GM13977 (cell line): ENCODE measurements around the gene XAB2.
A peak's percentile ranks its signal among the peaks of the same experiment; 100 is the strongest.

Source experiments
- DNase-seq: peaks from one replicate; pipeline ENCODE4 v3.0.0; 2012; ENCODE audit warnings: low spot score
- CTCF ChIP-seq: IDR thresholded peaks from 2 replicates; pipeline ENCODE4 v1.5.1; 2012; ENCODE audit warnings: mild to moderate bottlenecking, control low read depth; ENCODE audit not compliant: insufficient read depth; ENCODE audit errors: extremely low read depth, missing control alignments
- in situ Hi-C: fragments of 300-500 bp; cut with MboI; formaldehyde crosslinking; loops from one replicate; pipeline ENCODE4 v1.12.0; 2022; ENCODE audit warnings: low sequenced_read_pairs, low pct_unique_long_range_greater_than_20kb, mixed read lengths, inconsistent platforms; ENCODE audit not compliant: unreplicated experiment

XAB2 gene

GRCh38 chr19:7629347-7630054, at the start of gene XAB2, which contains the start of gene PET100:
XAB2 (minus strand) TSS chr19:7629545; CDS start chr19:7629527, 18 bp downstream.
PET100 (plus strand) TSS chr19:7629793; CDS start chr19:7629834, 41 bp downstream.
- in situ Hi-C loops = no loop called here
- TF ChIP-seq CTCF = no peak
- DNase-seq = peak; percentile 100

GRCh38 chr19:7677669-7678311, 48.4 kb upstream of the XAB2 start:
- DNase-seq = no peak
- in situ Hi-C loops = no loop called here
- TF ChIP-seq CTCF = no peak

- no peak for TF ChIP-seq CTCF
- no peak for DNase-seq
- in situ Hi-C loops = no loop called here
These were observed 47.5 kb upstream of the XAB2 start, which contains the start of gene MCEMP1 for GRCh38 chr19:7676854-7677253. MCEMP1 (plus strand) TSS chr19:7677090; CDS start chr19:7677121, 31 bp downstream.

GRCh38 chr19:7676376-7676775, 47.0 kb upstream of the XAB2 start:
- in situ Hi-C loops = no loop called here
- no peak for TF ChIP-seq CTCF
- no peak for DNase-seq

GRCh38 chr19:7674010-7675005, 45.0 kb upstream of the XAB2 start:
- in situ Hi-C loops = no loop called here
- DNase-seq = no peak
- TF ChIP-seq CTCF = no peak

GRCh38 chr19:7672522-7672921, 43.2 kb upstream of the XAB2 start:
- no peak for DNase-seq
- TF ChIP-seq CTCF = no peak
- in situ Hi-C loops = no loop called here
